ENCODE results near the gene PGAP2.
A peak's percentile ranks its signal among the peaks of the same experiment; 100 is the strongest.

DNA sequence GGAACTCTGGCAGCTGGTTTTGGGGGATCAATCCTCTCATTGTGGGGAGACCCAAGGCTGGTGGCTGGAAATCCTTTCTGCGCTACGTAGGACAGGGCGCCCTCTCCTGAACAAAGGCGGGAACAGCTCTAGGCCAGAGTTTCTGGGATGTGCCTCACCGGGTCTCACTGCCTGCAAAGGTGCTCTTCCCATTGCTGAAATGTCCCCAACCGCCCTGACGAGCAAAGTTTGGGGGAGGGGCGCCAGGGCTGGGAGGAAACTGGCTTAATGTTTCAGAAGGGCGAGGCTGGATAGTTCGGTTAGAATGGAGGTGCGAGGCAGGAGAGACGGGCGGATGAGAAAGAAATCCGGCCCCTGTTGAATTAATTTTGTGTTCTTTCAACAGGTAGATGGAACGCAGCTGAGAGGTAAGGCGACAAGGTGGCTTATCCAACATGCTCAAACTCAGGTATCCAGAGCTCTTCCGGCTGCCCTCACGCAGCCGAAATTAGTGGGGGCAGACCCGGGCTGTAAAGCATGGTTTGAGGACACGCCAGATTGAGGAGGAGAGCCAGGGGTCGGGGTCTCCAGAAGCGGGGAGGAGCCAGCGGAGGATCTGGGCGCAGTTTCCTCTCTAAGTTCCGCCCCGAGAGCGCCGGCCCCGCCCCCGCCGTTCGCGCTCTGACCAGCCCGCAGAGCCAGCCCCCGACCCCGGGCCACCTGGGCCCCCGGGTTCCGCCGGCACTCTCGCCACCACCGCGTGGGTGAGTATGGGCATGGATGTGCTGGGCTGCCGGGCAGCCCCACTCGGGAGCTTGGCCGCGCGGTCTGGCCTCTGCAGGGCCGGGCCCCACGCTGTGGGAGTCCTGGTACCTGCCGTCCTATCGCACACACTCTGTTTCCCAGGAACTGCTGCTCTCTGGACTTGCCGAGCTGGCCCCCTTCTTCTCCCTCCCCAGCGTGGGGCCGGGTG, at the start of gene PGAP2:
- no peak for TF ChIP-seq POLR2A (IDR thresholded peaks at IDR 0.05)
- TF ChIP-seq, protein P1, sequence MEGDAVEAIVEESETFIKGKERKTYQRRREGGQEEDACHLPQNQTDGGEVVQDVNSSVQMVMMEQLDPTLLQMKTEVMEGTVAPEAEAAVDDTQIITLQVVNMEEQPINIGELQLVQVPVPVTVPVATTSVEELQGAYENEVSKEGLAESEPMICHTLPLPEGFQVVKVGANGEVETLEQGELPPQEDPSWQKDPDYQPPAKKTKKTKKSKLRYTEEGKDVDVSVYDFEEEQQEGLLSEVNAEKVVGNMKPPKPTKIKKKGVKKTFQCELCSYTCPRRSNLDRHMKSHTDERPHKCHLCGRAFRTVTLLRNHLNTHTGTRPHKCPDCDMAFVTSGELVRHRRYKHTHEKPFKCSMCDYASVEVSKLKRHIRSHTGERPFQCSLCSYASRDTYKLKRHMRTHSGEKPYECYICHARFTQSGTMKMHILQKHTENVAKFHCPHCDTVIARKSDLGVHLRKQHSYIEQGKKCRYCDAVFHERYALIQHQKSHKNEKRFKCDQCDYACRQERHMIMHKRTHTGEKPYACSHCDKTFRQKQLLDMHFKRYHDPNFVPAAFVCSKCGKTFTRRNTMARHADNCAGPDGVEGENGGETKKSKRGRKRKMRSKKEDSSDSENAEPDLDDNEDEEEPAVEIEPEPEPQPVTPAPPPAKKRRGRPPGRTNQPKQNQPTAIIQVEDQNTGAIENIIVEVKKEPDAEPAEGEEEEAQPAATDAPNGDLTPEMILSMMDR (IDR thresholded peaks at IDR 0.05): peak in 5 of 6 experiments; percentile 48 to 76 (median 66)
